Measurements from ENCODE around the gene KIF18B. TPM values are rescaled to one million over a fixed set of nuclear protein-coding genes. Genes with fewer than 3 reads are reported as not detected.

KIF18B gene
- total RNA-seq, 1 donor from 2014 or later, result 83.6 TPM

DNA sequence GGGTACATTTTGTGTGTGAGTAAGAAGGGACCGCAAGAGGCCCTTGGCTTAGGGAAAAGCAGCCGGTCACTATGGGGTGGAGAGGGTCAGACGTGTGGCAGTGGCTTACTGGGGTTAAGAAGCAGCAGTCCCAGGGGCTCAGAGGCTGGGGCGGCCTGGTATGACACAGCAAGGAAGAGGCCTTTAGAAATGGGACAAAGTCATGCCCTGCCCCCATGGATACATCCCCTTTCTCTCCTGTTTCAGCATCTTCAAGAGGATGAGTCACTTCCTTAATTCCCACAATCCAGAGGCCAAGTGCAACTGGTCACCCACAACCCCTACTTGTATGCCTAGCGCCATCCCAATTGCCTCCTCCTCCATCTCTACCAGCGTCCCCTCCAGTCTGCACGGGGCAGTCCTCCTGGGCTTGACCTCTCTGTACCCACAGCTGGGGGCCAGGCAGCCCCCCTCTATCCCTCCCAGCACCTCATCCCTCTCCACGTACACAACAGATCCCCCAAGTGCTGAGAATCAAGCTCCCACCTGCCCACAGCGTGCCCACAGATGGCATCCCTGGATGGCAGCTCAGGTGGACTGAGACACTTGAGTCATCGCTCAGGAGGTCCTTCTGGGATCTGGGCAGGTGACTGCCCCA lies 41.4 kb downstream of the KIF18B start:
- intact Hi-C loops (cut with micrococcal nuclease), result no loop called here

DNA sequence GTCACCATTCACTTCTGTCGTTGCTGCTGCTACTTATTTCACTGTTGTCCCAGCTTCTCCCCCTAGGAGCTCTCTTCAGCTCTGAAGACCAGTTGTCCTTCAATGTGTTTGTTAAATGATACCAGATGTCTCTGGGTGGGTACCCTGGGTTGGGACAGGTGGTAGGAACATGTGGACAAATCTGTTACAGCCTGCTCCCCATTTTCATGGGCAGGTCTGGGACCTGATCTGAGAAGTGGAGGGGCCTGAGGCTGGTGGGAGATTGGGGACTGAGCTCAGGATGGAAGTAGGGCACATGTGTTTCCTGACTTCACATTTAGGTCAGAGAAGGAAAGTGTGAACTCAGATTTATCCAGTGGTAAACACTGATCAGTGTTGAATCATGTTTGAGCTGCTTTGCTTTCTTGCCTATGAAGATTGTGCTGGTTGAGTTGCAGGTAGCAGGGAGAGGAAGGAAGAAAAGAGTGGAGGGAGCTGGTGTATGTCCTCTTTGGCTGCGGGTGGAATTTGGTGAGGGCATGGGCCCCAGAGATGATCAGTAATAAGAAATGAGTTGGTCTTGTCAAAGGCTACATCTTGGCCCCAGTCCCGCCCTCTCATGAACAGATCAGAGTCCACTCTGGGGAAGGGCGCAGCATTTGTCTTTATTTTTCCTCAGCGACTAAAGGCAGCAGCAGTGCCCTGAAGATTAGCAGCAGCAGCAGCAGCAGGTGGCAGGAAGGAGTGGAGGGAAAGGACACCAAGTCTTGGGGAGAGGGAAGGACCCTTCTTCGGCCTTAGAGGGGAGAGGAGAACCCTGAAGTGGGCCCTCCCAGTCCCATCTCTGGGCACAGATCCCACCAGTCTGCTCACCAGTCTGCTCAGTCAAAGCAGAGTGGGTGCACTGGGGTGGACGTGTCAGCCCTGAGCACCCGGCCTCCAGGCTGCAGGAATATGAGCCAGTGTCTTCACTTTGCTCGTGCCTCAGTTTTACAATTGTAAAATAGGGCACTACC lies 42.3 kb downstream of the KIF18B start:
- intact Hi-C loops (cut with micrococcal nuclease), result no loop called here

DNA sequence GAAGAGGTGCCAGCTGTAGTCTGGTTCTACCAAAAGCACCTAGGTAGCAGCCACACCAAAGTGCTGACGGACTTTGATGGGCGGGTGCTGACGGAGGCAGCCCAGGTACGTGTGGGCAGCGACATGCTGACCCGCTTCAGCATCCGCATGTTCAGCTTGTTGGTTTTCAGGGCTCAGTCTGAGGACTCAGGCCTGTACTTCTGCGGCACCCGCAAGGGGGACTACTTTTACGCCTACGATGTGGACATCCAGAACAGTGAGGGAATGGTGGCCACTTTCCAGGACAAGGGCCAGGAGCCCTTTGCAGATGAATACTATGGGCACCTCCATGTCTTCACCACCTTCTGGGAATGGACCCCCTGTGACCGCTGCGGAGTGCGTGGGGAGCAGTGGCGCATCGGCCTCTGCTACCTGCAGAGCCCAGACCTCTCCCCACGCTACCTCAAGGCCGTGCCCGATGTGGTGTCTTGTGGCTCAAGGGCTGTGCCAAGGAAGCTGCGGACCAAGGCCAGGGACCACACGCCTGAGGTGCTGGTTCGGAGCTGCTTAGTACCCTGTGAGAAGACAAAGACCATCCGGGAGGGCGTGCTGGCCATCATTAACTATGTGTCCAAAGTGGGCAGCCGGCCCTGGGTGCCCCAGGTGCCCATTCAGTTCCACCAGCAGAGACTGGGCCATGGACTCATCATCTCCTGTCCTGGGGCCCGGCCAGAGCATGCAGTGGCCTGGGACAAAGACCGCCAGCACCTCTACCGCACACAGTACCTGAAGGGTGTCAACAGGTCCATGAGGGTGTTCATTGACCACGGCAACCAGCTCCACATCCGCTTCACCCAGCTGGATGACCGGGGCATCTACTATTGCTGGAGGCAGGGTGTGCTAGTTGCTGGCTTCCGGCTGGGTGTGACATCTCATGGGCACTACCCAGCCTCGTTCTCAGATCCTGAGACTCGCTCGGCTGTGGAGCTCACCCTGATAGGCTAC lies 43.3 kb downstream of the KIF18B start:
- intact Hi-C loops (cut with micrococcal nuclease), result no loop called here

DNA sequence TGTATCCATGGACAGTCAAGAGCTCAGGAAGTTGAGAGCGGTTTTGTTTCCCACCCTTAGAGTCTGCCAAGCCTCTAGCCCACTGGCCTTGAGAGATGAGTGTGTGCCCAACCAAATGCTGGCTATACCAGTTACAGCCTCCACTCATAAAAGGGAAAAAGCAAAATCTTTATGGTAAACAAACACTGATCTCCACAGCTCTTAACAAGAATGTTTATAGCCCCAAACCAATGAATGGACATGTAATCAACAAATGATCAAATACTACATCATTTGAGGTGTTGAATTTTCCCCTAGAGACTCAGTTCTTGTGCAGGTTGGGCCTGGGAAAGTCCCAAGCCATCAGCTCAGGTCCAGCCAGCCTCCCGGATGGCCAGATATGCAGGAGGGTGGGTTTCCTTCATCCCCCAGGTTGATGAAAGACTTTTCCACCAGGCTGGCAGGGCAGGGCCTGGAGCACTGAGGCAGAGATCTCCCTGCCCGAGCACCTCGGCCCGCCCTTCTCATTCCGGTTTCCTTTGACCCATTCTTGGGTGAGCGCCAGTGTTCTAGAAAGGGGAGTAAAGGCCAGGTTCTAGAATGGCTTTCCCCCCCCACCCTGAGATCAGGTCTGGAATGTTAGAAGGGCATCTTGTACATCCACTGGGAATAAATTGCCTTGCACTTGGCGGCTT lies 44.4 kb downstream of the KIF18B start:
- intact Hi-C loops (cut with micrococcal nuclease), result no loop called here

DNA sequence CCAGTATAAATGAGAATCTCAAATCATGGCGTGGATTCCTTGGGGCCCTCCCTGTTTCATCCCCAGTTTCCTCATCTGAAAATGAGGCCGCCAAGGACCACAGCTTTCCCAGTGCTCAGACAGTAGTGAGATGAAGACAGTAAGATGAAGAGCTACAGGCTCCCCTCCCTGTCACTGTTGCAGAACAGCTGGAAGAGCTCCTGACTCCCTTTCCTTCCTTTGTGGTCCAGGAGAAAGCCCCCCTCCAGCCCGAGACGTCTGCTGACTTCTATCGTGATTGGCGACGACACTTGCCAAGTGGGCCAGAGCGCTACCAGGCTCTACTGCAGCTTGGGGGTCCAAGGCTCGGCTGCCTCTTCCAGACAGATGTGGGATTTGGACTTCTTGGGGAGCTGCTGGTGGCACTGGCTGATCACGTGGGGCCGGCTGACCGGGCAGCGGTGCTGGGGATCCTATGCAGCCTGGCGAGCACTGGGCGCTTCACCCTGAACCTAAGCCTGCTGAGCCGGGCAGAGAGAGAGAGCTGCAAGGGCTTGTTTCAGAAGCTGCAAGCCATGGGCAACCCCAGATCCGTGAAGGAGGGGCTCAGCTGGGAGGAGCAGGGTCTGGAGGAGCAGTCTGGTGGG lies 45.3 kb downstream of the KIF18B start:
- intact Hi-C loops (cut with micrococcal nuclease), result no loop called here

DNA sequence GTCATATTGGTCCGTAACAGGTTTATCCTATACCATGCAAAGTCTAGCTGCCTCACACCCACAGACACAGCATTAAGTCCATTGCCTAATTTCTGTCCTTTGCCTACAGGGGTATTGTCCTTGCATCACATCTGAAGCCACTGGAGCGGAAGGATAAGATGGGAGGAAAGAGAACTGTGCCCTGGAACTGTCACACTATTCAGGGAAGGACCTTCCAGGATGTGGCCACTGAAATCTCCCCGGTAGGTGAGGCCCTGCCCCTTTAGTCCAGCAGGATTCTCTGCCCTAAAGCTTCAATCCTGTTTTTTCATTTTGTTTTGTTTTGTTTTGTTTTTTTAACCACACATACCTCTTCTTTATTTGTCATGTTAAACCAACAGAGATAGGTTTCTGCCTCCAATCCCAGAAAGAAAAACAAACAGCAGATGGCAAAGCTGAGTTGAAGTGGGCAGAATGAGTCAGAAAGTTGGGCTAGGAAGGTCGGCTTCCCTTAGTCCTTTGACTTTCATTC lies 46.1 kb downstream of the KIF18B start:
- intact Hi-C loops (cut with micrococcal nuclease), result no loop called here

DNA sequence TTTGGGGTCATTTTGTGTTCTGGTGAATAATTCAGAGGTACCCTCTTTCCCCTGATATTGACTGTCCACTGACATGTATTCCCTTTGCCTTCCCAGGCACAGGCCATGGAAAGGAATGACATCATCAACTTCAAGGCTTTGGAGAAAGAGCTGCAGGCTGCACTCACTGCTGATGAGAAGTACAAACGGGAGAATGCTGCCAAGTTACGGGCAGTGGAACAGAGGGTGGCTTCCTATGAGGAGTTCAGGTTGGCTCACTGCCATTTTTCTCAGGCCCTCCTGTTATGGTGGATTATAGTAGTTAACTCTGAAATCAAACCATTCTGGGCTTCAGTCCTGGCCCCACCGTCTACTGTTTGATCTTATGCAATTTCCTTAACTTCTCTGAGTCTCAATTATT lies 46.7 kb downstream of the KIF18B start:
- intact Hi-C loops (cut with micrococcal nuclease), result no loop called here

DNA sequence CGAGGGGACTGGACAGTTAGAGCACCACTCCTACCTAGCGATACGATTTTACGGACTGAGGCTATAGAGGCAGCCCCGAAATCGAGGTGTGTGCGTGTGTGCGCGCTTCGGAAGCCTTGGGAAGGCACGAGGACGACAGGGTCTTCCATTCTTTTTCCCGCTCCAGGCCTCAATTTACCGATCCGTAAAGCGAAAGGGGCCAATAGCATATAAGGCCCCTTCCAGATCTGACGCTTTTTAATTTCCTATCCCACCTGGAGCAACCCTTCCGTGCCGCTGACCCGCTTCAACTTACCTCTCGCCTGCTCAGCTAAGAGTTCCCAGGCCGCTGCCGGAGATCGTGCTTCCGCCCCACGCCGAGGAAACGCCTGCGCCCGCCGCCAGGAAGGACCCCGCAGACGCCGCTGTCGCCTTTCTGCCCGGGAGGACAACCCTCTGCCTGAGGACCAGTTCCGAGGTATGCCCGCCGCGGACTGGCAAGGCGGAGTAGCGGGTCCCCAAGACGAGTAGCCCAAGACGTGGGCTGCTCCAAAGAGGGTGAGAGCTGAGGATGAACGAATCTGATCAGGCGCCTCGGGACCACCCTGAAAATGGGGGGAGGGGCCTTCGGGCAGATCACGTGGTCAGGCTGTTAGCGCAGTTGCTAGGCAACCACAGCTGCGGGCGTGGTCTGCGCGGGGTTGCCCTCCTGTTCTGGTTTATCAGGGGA lies 48.3 kb downstream of the KIF18B start, which contains the start of gene EFTUD2:
Gene EFTUD2 (minus strand): TSS at position 372 of the 709 bp plus-strand sequence. CDS start 4,924 bp downstream, outside the sequence.
- intact Hi-C loops (cut with micrococcal nuclease), result loop anchor here (1.0 to 5.0 kb wide), 2 partner anchors 69 to 192 kb away; partner anchors contain the start of genes C1QL1 and DBF4B

DNA sequence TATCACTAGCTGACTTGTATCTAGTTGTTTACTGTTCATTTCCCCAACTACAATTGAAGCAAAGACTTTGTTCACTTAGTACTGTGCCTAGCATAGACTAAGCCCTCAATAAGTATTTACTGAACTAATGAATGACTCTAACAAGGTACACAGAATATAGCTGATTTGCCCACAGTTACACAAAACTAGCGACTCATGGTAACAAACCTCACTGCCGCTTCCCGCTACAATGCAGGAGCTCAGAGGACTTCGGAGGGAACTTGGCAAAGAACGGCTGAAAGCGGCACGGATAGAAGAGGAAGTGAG lies 48.9 kb downstream of the KIF18B start:
- intact Hi-C loops (cut with micrococcal nuclease), result loop anchor here (1.0 to 5.0 kb wide), 2 partner anchors 70 to 191 kb away; partner anchors contain the start of genes C1QL1 and DBF4B

DNA sequence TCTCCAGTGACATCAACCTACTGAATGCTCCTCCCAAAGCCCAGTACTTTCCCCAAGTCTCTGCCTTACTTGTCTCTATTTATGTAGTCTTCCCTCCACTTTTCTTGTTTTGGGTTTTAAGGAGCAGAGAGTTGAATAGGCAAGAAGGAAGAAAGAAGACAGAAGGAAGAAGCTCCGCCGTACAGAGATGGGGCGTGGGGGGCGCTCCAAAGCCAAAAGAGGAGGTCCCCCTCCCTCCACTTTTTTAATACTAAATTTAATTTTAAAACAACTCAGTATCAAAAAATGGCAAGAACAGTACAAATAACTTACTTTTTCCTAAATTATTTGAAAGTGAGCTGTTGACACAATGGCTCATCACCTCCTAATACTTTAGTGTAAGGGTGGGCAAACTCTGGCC lies 52.9 kb downstream of the KIF18B start:
- intact Hi-C loops (cut with micrococcal nuclease), result loop anchor here (5.0 kb wide), 1 partner anchor 187 kb away; the partner anchor contains the start of gene DBF4B

DNA sequence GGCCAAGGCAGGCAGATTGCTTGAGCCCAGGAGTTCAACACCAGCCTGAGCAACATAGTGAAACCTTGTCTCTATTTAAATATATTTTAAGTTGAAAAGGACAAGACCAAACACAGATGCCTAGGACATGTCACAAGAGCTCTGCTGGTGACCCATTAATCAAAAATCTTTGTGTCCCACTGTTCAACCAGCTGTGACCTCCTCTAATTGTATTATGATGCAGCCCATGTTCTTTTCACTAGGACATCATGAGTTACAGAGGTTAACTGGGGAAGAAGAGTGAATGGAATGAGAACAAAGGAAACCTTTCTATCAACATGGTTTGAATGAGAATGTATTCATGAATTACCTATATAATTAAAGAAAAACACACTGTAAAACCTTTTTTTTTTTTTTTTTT lies 55.3 kb downstream of the KIF18B start:
- intact Hi-C loops (cut with micrococcal nuclease), result no loop called here

DNA sequence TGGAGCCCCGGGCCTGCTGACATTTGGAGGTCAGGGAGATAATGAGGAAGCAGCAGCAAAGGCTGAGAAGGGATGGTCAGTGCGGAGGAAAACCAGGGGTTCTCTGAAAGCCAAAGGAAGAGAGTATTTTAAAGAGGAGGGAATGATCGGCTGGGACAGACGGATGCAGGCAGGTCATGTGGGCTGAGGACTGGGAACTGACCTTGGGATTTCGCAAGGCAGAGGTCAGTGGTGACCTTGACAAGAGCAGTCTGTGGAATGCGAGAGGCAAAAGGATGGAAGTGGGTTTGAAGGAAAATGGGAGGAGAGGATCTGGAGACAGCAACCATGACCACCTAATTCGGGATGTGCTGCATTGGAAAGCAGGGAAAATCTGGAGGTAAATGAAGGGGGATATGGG lies 58.6 kb downstream of the KIF18B start:
- intact Hi-C loops (cut with micrococcal nuclease), result no loop called here

DNA sequence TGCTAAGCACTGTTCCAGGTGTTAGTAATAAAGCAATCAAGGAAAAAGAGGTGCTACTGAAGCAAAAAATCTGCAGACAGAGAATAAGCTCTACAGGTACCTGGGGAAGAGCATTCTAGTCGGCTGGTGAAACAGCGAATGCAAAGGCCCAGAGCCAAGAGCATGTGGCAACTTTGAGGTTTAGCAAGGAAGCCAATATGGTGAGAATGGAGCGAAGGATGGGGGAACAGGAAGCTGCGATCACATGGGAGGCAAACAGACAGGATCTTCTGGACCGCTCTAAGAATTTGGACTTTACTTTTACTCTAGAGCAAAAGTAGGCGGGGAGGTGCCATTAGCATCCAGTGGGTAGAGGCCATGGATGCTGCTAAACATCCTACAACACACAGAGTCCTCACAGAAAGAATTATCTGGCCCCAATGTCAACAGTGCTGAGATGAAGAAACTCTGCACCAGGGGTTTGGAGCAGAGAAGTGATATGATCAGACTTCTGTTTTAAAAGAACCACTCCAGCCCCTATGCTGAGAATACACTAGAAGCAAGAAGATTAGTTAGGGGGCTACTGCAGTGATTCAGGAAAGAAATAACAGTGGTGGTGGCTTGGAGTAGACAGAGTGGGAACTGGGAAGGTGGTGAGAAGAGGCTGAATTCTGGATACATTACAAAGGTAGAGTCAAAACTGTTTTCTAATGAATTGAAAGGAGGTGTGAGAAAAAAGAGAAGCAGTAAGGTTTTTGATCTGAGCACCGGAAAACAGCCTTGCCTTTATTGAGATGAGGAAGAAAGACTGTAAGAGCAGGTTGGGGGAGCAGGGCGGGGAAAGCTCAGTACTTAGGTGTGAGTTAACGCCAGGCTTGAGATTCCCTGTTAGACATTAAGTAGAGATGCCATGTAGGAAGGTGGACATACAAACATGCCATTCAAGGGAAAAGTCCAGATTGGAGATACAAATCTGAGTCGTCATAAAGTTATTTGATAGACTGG lies 59.3 kb downstream of the KIF18B start:
- intact Hi-C loops (cut with micrococcal nuclease), result no loop called here

DNA sequence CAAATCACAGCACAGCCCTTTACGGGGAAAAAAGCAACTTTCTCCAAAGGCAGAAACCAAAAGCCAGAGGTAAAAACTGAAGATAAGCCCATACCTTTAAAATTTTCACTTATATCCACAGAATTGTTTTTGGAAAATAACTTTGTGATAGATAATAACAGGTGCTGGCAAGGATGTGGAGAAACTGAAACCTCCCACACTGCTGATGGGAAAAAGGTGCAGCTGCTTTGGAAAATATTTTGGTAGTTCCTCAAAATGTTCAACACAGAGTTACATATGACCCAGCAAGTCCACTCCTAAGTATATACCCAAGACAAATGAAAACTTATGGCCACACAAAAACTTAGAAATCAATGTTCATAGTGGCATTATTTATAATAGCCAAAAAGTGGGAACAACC lies 60.6 kb downstream of the KIF18B start:
- intact Hi-C loops (cut with micrococcal nuclease), result no loop called here

DNA sequence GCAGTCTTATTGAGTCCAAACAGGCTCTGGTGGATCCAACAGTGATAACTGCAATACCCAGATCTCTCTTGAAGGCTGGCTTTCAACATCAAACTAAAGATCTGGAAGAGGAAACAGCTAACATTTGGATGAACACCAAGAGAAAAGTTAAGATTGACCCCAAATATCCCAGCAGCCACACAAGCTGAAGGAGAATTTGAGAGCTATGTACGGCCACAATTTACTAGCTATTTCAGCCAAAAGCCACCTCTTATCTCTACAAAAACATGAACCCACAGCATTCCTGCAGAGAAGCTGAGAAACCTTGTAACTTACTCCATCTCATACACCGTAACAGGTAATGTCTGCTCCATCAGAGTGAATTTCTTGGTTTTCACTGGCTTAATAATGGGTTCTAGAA lies 62.6 kb downstream of the KIF18B start:
- intact Hi-C loops (cut with micrococcal nuclease), result no loop called here

DNA sequence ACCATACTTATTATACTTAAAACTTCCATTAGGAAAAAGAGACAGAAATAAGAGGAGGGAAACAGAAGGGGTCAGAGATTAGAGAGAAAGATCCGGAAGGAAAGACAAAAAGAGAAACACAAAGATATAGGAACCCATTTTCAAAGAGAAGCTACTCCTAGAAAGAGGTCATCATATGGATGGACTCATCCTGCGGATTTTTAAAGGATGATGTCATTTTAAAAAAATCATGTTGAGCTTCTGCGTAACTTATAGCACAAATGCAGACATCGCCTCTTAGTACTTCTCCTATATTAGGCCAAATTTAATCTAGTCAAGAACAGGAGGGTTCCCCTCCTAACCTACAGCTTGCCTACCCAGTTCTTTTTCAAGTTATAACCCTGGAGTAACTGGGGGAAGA lies 66.4 kb downstream of the KIF18B start:
- intact Hi-C loops (cut with micrococcal nuclease), result no loop called here

DNA sequence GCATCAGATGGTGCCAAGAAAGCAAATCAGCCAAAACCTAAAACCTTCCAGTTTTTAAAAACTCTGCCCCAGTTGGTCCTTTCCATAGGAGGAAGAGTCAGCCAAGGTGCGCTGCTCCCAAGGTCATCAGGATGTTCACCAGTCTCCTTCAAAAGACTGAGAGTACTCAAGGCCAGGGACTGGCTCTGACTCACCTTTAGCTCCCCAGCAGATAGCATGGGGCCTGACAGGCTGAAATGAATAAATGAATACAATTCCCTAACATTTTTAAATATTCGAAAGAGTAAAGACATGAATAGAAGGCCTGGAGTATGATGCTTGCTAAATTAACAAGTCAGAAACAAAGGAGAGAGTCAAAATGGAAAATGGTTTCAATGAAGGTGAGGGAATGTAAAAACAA lies 67.5 kb downstream of the KIF18B start:
- intact Hi-C loops (cut with micrococcal nuclease), result no loop called here

DNA sequence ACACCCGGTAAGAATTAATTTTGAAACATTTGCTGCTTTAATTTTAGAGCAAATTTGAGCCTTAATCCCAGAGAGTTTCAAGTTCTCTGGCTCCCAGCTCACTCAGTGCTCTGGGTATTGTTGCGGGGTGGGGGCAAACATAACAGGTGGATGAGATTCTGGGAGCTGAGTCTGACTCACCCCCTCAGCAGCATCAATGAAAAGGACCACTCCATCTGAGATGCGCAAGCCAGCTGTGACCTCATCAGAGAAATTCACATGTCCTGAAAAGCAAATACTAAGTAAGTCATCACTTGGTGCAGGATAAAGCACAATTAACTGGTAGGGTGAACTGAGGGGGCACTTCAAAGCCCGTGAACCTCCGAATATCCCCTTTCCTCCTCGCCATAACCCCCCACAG lies 68.2 kb downstream of the KIF18B start:
- intact Hi-C loops (cut with micrococcal nuclease), result no loop called here
